ENCODE data around the gene CNKSR3.
"Not testable (repeated sequence)": the region's sequence is repeated elsewhere in the genome, so short reads cannot be mapped to it uniquely, and the experiment has no call there.

CNKSR3 gene

GRCh38 chr6:154510144-154510905 lies at the start of gene CNKSR3:
TSS of gene CNKSR3 (minus strand) at chr6:154510685. CDS start at chr6:154510114, 571 bp downstream.
- DNase-seq: peak; percentile 57

GRCh38 chr6:154558984-154559383 lies 48.5 kb upstream of the CNKSR3 start:
- no peak for DNase-seq

GRCh38 chr6:154558513-154558912 lies 48.0 kb upstream of the CNKSR3 start:
- no peak for DNase-seq

- no peak for DNase-seq
Measured at GRCh38 chr6:154555073-154555677, 44.7 kb upstream of the CNKSR3 start.

- no peak for DNase-seq
Measured at GRCh38 chr6:154554491-154554890, 44.0 kb upstream of the CNKSR3 start.

GRCh38 chr6:154550779-154551178 lies 40.3 kb upstream of the CNKSR3 start:
- DNase-seq: no peak

- DNase-seq: no peak
Measured at GRCh38 chr6:154549179-154549578, 38.7 kb upstream of the CNKSR3 start.

GRCh38 chr6:154548130-154548830 lies 37.8 kb upstream of the CNKSR3 start:
- DNase-seq: no peak

GRCh38 chr6:154543628-154544027 lies 33.1 kb upstream of the CNKSR3 start:
- no peak for DNase-seq

- DNase-seq: no peak
Measured at GRCh38 chr6:154542747-154543146, 32.3 kb upstream of the CNKSR3 start.

- not testable (repeated sequence) for DNase-seq
Measured at GRCh38 chr6:154541837-154542236, 31.4 kb upstream of the CNKSR3 start.

- no peak for DNase-seq
Measured at GRCh38 chr6:154539593-154540269, 29.2 kb upstream of the CNKSR3 start.

GRCh38 chr6:154538640-154539191 lies 28.2 kb upstream of the CNKSR3 start:
- DNase-seq: no peak

- DNase-seq: no peak
Measured at GRCh38 chr6:154537511-154538325, 27.2 kb upstream of the CNKSR3 start.

GRCh38 chr6:154536999-154537398 lies 26.5 kb upstream of the CNKSR3 start:
- no peak for DNase-seq

GRCh38 chr6:154536255-154536654 lies 25.8 kb upstream of the CNKSR3 start:
- DNase-seq: no peak

GRCh38 chr6:154535851-154536250 lies 25.4 kb upstream of the CNKSR3 start:
- no peak for DNase-seq

GRCh38 chr6:154535147-154535546 lies 24.7 kb upstream of the CNKSR3 start:
- DNase-seq: no peak

- no peak for DNase-seq
Measured at GRCh38 chr6:154534531-154534930, 24.0 kb upstream of the CNKSR3 start.

GRCh38 chr6:154532426-154532825 lies 21.9 kb upstream of the CNKSR3 start:
- DNase-seq: no peak

GRCh38 chr6:154529957-154530356 lies 19.5 kb upstream of the CNKSR3 start:
- DNase-seq: no peak

GRCh38 chr6:154528310-154528915 lies 17.9 kb upstream of the CNKSR3 start:
- DNase-seq: no peak
